ENCODE results near the gene TMEM213.

Gene TMEM213

GRCh38 chr7:138842111-138842510 lies 44.3 kb downstream of the TMEM213 start:
- no peak for DNase-seq (ENCODE audit: low read depth in 2 of 2)

GRCh38 chr7:138843632-138844580 lies 46.1 kb downstream of the TMEM213 start:
- no peak for DNase-seq (ENCODE audit: low read depth in 2 of 2)

- no peak for DNase-seq (ENCODE audit: low read depth in 2 of 2)
Observed at GRCh38 chr7:138845711-138846110, 47.9 kb downstream of the TMEM213 start.

- DNase-seq (ENCODE audit: low read depth in 2 of 2): no peak
Observed at GRCh38 chr7:138848056-138848980, 50.5 kb downstream of the TMEM213 start.

- no peak for DNase-seq (ENCODE audit: low read depth in 2 of 2)
Observed at GRCh38 chr7:138849701-138850100, 51.9 kb downstream of the TMEM213 start.

- no peak for DNase-seq (ENCODE audit: low read depth in 2 of 2)
Observed at GRCh38 chr7:138852469-138852868, 54.7 kb downstream of the TMEM213 start.

- DNase-seq (ENCODE audit: low read depth in 2 of 2): no peak
Observed at GRCh38 chr7:138853448-138853847, 55.7 kb downstream of the TMEM213 start.

- no peak for DNase-seq (ENCODE audit: low read depth in 2 of 2)
Observed at GRCh38 chr7:138854115-138854645, 56.4 kb downstream of the TMEM213 start.

GRCh38 chr7:138857728-138858127 lies 59.9 kb downstream of the TMEM213 start:
- DNase-seq (ENCODE audit: low read depth in 2 of 2): no peak

GRCh38 chr7:138861051-138861450 lies 63.3 kb downstream of the TMEM213 start:
- no peak for DNase-seq (ENCODE audit: low read depth in 2 of 2)

GRCh38 chr7:138863931-138864330 lies 66.1 kb downstream of the TMEM213 start:
- no peak for DNase-seq (ENCODE audit: low read depth in 2 of 2)

GRCh38 chr7:138864667-138865066 lies 66.9 kb downstream of the TMEM213 start:
- no peak for DNase-seq (ENCODE audit: low read depth in 2 of 2)

- peak in 1 of 2 donors; percentile 25 for DNase-seq (ENCODE audit: low read depth in 2 of 2)
Observed at GRCh38 chr7:138865843-138866242, 68.0 kb downstream of the TMEM213 start.

GRCh38 chr7:138866353-138866752 lies 68.6 kb downstream of the TMEM213 start:
- DNase-seq (ENCODE audit: low read depth in 2 of 2): no peak

- no peak for DNase-seq (ENCODE audit: low read depth in 2 of 2)
Observed at GRCh38 chr7:138867744-138868143, 70.0 kb downstream of the TMEM213 start.

- no peak for DNase-seq (ENCODE audit: low read depth in 2 of 2)
Observed at GRCh38 chr7:138868711-138869110, 70.9 kb downstream of the TMEM213 start.

GRCh38 chr7:138869353-138869752 lies 71.6 kb downstream of the TMEM213 start:
- DNase-seq (ENCODE audit: low read depth in 2 of 2): no peak

- no peak for DNase-seq (ENCODE audit: low read depth in 2 of 2)
Observed at GRCh38 chr7:138871065-138871813, 73.4 kb downstream of the TMEM213 start.

GRCh38 chr7:138871814-138872090 lies 74.0 kb downstream of the TMEM213 start:
- DNase-seq (ENCODE audit: low read depth in 2 of 2): no peak

- no peak for DNase-seq (ENCODE audit: low read depth in 2 of 2)
Observed at GRCh38 chr7:138872576-138872975, 74.8 kb downstream of the TMEM213 start.

GRCh38 chr7:138873220-138873892 lies 75.6 kb downstream of the TMEM213 start:
- no peak for DNase-seq (ENCODE audit: low read depth in 2 of 2)

Data from stimulated activated CD4-positive, alpha-beta T cell treated with anti-CD3 and anti-CD28 coated beads, Interleukin-15, amount 100 ng/mL, for 48 hours (primary cell).